Calu3 (cell line): Measurements from ENCODE around the gene SEC62. TPM values are rescaled to one million over a fixed set of nuclear protein-coding genes. Genes with fewer than 3 reads are reported as not detected.
A peak's percentile ranks its signal among the peaks of the same experiment; 100 is the strongest.

Experiments used
- BruUV-seq: library from RNA; stranded (reverse); fragments of 400-500 nt; replicated peaks from 2 replicates; lab custom pipeline; 2021; lab: Mats Ljungman, UMichigan
- CTCF ChIA-PET: fragments of 300-600 bp; sonication (Branson Sonifier 250); formaldehyde crosslinking; loops from one replicate; lab custom pipeline; 2022; ENCODE audit warnings: antibody characterized with exemption; lab: Charles Lee
- DNase-seq: peaks from one replicate; pipeline ENCODE4 v3.0.0; 2022
- H3K27ac Mint-ChIP-seq: one replicate; pipeline ENCODE4 v1.8.0; 2022; ENCODE audit warnings: mixed read lengths; ENCODE audit not compliant: unreplicated experiment
- H3K27me3 Mint-ChIP-seq: one replicate; pipeline ENCODE4 v1.8.0; 2022; ENCODE audit warnings: mixed read lengths; ENCODE audit not compliant: unreplicated experiment
- H3K36me3 Mint-ChIP-seq: one replicate; pipeline ENCODE4 v1.8.0; 2022; ENCODE audit warnings: mild to moderate bottlenecking, moderate library complexity, mixed read lengths; ENCODE audit not compliant: insufficient read depth, unreplicated experiment
- H3K4me1 Mint-ChIP-seq: one replicate; pipeline ENCODE4 v1.8.0; 2022; ENCODE audit warnings: mild to moderate bottlenecking, low read depth, mixed read lengths; ENCODE audit not compliant: unreplicated experiment
- H3K4me3 Mint-ChIP-seq: one replicate; pipeline ENCODE4 v1.8.0; 2022; ENCODE audit warnings: mild to moderate bottlenecking, low read depth, moderate library complexity, mixed read lengths; ENCODE audit not compliant: unreplicated experiment
- H3K9me3 Mint-ChIP-seq: one replicate; pipeline ENCODE4 v1.8.0; 2022; ENCODE audit warnings: low read depth, mixed read lengths; ENCODE audit not compliant: unreplicated experiment
- intact Hi-C: fragments of 100-400 bp; cut with micrococcal nuclease; formaldehyde crosslinking; loops from one replicate; pipeline ENCODE4 v1.10.0; 2022; ENCODE audit not compliant: unreplicated experiment
- total RNA-seq: library from RNA; stranded (reverse); gene quantifications from 2 replicates; pipeline ENCODE4 v1.2.3, GENCODE V29; 2022
- TF ChIP-seq, protein P1 (sequence below): fragments of 200-600 bp; IDR thresholded peaks from one replicate; pipeline ENCODE4 v1.8.0; 2022; ENCODE audit warnings: antibody characterized with exemption; ENCODE audit not compliant: unreplicated experiment

Gene SEC62
- total RNA-seq, 1 experiment from 2014 or later: 148 TPM

DNA sequence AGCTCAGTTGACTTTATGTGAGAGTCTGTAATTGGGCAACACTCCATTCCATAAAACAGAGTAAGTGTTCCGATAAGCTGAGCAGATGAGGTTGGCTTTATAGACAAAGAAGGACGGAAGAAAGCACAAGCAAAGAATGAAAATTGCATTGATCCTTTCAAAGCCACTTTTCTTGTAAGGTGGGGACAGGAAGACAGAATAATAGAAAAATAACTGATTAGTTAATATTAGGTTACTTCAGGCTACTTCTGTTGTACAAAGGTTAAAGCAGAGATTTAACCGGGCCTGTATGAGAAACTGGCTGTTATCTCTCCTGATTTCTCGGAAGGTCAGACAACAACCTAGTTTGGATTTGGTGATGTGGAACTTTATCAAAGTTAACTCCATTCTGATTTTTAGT, 55.7 kb downstream of the SEC62 start:
- TF ChIP-seq, protein P1, sequence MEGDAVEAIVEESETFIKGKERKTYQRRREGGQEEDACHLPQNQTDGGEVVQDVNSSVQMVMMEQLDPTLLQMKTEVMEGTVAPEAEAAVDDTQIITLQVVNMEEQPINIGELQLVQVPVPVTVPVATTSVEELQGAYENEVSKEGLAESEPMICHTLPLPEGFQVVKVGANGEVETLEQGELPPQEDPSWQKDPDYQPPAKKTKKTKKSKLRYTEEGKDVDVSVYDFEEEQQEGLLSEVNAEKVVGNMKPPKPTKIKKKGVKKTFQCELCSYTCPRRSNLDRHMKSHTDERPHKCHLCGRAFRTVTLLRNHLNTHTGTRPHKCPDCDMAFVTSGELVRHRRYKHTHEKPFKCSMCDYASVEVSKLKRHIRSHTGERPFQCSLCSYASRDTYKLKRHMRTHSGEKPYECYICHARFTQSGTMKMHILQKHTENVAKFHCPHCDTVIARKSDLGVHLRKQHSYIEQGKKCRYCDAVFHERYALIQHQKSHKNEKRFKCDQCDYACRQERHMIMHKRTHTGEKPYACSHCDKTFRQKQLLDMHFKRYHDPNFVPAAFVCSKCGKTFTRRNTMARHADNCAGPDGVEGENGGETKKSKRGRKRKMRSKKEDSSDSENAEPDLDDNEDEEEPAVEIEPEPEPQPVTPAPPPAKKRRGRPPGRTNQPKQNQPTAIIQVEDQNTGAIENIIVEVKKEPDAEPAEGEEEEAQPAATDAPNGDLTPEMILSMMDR: no peak
- DNase-seq: no peak
- intact Hi-C loops: no loop called here
- no TSS peak for BruUV-seq
- Mint-ChIP-seq H3K36me3 (no peaks in the 10 kb centered on the region), H3K27ac (no peak overlapping the region), H3K9me3 (no peaks in the 10 kb centered on the region), H3K4me1 (peaks cover 40% of the 10 kb centered on the region), H3K4me3 (no peak overlapping the region), H3K27me3 (no peaks in the 10 kb centered on the region)
- CTCF ChIA-PET: interaction anchor here (1.1 to 1.5 kb wide), 2 partner anchors 16 to 24 kb away, joined by 4 read pairs; partner anchors contain the start of gene GPR160

DNA sequence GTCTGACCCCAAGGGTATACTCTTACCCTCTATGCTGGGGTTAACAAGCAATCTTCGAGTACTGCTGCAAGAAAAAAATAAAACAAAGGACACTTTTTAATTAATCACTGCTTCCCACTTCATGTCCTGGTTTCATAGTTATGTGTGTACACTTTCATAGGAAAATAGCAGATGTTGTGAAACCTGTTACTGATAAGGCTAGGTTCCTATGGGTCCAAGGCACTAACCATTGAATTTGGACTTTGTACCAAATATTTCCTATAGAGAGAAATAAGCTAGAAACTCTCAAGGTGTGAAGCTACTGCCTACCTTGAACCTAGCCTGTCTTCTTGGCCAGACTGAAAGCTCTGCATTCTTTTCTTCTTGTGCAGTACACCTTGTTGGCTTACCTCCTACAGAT, 56.6 kb downstream of the SEC62 start:
- H3K27ac Mint-ChIP-seq: peak overlapping the region; percentile 15
- TF ChIP-seq, protein P1: no peak
- no peak overlapping the region for H3K4me3 Mint-ChIP-seq
- CTCF ChIA-PET: no interaction called here
- intact Hi-C loops: no loop called here
- no peaks in the 10 kb centered on the region for H3K27me3 Mint-ChIP-seq
- no peaks in the 10 kb centered on the region for H3K9me3 Mint-ChIP-seq
- BruUV-seq: no TSS peak
- H3K36me3 Mint-ChIP-seq: no peaks in the 10 kb centered on the region
- no peak for DNase-seq
- peaks cover 39% of the 10 kb centered on the region for H3K4me1 Mint-ChIP-seq

DNA sequence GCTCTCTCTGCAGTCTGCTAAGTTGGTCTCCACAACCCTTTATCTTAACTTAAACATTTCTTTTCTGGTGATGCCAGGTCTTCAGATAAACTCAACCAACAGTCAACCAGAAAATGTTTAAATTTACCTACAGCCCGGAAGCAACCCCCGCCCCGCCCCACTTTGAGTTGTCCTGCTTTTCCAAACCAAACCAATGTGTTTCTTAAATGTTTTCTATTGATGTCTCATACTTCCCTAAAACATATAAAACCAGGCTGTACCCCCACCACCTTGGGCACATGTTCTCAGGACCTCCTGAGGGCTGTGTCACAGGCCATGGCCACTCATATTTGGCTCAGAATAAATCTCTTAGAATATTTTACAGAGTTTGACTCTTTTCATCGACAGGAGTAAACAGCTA, 58.0 kb downstream of the SEC62 start:
- TF ChIP-seq, protein P1: no peak
- no peak for DNase-seq
- Mint-ChIP-seq H3K36me3 (no peaks in the 10 kb centered on the region), H3K27ac (no peak overlapping the region), H3K9me3 (no peaks in the 10 kb centered on the region), H3K4me1 (peaks cover 25% of the 10 kb centered on the region), H3K4me3 (no peak overlapping the region), H3K27me3 (no peaks in the 10 kb centered on the region)
- BruUV-seq: no TSS peak
- intact Hi-C loops: no loop called here
- CTCF ChIA-PET: no interaction called here

DNA sequence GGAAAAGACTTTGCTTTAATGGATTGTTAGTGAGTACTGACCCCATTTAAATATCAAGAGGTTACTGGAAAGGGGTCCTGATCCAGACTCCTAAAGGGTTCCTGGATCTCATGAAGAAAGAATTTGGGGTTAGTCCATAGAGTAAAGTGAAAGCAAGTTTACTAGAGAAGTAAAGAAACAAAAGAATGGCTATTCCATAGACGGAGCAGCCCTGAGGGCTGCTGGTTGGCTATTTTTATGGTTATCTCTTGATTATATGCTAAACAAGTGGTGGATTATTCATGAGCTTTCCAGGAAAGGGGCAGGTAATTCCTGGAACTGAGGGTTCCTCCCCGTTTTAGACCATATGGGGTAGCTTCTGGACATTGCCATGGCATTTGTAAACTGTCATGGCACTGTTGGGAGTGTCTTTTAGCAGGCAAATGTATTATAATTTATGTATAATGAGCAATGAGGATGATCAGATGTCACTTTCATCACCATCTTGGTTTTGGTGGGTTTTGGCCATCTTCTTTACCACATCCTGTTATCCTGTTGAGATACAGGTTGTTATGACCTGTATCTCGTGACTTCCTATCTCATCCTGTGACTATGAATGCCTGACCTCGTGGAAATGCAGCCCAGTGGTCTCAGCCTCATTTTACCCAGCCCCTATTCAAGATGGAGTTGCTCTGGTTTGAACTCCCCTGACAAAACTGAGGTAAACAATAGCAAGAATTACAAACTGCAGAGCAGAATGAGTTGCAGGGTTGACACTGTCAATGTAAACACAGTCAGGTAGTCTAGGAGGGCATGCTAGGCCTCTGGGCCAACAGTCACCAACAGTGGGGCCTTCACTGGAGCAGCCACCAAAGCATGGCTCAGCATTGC, 60.9 kb downstream of the SEC62 start:
- Mint-ChIP-seq H3K9me3 (no peaks in the 10 kb centered on the region), H3K4me3 (no peak overlapping the region), H3K36me3 (no peaks in the 10 kb centered on the region), H3K27ac (no peak overlapping the region), H3K4me1 (peaks cover 10% of the 10 kb centered on the region), H3K27me3 (no peaks in the 10 kb centered on the region)
- TF ChIP-seq, protein P1: no peak
- intact Hi-C loops: no loop called here
- no peak for DNase-seq
- no TSS peak for BruUV-seq
- CTCF ChIA-PET: no interaction called here
